Measurements from ENCODE around the gene ADGRV1. TPM values are rescaled to one million over a fixed set of nuclear protein-coding genes. Genes with fewer than 3 reads are reported as not detected.

The ADGRV1 gene
- total RNA-seq, 1 donor from 2014 or later: not detected

DNA sequence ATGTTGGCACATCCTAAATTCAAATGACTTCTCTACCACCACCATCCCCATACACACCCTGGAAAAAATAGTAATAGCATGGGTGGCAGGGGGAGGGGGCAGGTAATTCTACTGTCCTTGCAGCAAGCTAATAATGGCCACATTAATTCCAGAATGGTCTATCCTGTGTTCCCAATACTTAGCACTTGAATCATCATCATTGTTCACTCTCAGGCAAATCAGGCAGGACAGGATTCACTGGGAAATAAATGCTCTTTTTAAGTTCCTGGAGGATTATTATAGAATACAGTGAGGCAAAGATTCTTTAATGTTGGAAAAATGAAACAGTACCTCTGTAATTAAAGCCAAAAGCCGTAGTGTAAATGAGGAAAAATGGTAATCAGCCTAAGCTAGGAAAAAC, 570.0 kb downstream of the ADGRV1 start:
- no peak for DNase-seq
- Histone ChIP-seq H3K9me3 (replicated peaks) (no peaks in the 10 kb centered on the region), H3K4me1 (peaks cover 38% of the 10 kb centered on the region), H3K27me3 (ENCODE audit: low read depth) (no peaks in the 10 kb centered on the region), H3K4me3 (no peak overlapping the region), H3K36me3 (no peaks in the 10 kb centered on the region), H3K27ac (replicated peaks) (no peak overlapping the region)
- intact Hi-C loops (cut with micrococcal nuclease): no loop called here
- TF ChIP-seq, protein P1, sequence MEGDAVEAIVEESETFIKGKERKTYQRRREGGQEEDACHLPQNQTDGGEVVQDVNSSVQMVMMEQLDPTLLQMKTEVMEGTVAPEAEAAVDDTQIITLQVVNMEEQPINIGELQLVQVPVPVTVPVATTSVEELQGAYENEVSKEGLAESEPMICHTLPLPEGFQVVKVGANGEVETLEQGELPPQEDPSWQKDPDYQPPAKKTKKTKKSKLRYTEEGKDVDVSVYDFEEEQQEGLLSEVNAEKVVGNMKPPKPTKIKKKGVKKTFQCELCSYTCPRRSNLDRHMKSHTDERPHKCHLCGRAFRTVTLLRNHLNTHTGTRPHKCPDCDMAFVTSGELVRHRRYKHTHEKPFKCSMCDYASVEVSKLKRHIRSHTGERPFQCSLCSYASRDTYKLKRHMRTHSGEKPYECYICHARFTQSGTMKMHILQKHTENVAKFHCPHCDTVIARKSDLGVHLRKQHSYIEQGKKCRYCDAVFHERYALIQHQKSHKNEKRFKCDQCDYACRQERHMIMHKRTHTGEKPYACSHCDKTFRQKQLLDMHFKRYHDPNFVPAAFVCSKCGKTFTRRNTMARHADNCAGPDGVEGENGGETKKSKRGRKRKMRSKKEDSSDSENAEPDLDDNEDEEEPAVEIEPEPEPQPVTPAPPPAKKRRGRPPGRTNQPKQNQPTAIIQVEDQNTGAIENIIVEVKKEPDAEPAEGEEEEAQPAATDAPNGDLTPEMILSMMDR (IDR thresholded peaks at IDR 0.05; ENCODE audit: borderline replicate concordance): no peak

DNA sequence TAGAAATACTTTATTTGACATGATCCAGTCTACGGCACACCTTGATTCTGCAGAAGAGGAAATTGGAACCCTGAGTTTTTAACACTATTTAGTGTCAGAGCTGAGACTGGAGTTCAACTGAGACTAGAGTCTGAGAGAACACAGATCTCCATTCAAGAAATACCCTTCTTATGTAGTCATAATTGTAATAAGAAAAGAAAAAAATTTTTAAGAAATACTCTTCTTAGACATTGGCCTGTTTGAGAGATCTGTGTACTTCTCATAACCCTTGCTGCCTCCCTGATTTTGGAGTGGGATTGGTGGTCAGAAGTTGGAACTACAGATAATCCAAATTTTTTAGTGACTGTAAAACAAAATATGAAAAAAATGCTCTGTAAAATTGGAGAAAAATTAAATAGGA, 571.2 kb downstream of the ADGRV1 start:
- no peak overlapping the region for H3K4me3 ChIP-seq
- intact Hi-C loops (cut with micrococcal nuclease): no loop called here
- TF ChIP-seq, protein P1 (IDR thresholded peaks at IDR 0.05; ENCODE audit: borderline replicate concordance): no peak
- no peaks in the 10 kb centered on the region for H3K36me3 ChIP-seq
- DNase-seq: no peak
- no peaks in the 10 kb centered on the region for H3K27me3 ChIP-seq (ENCODE audit: low read depth)
- no peak overlapping the region for H3K27ac ChIP-seq (replicated peaks)
- no peaks in the 10 kb centered on the region for H3K9me3 ChIP-seq (replicated peaks)
- H3K4me1 ChIP-seq: peaks cover 26% of the 10 kb centered on the region

DNA sequence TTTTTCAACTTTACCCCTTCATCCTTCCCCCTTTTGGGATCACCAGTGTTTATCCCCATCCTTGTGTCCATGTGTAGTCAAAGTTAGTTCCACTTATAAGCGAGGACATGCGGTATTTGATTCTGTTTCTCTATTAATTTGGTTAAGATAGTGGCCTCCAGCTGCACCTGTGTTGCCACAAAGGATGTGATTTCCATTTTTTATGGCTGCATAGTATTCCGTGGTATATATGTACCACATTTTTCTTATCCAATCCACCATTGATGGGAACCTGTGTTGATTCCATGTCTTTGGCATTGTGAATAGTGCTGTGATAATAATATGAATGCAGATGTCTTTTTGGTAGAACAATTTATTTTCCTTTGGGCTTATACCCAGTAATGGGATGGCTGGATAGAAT, 572.2 kb downstream of the ADGRV1 start:
- Histone ChIP-seq H3K4me1 (peaks cover 16% of the 10 kb centered on the region), H3K27ac (replicated peaks) (no peak overlapping the region), H3K36me3 (no peaks in the 10 kb centered on the region), H3K4me3 (no peak overlapping the region), H3K27me3 (ENCODE audit: low read depth) (no peaks in the 10 kb centered on the region), H3K9me3 (replicated peaks) (no peaks in the 10 kb centered on the region)
- intact Hi-C loops (cut with micrococcal nuclease): no loop called here
- no peak for DNase-seq
- TF ChIP-seq, protein P1 (IDR thresholded peaks at IDR 0.05; ENCODE audit: borderline replicate concordance): no peak

DNA sequence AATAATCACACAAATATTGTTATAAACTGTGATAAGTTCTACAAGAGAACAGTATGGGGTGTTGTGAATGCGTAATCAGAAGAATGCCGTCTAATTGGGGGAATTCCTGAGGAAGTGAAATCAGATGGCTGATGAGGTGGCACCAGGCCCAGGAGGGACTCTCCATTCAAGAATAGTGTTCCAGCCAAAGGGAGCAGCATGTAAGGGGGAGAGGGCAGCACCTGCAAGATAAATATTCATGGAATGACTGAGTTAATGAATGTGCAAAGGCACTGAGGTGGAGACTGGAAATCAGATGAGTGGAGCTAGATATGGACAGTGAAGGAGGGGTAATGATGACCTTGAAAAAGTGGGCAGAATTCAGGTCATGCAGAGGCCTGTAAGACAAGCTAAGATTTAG, 574.0 kb downstream of the ADGRV1 start:
- Histone ChIP-seq H3K9me3 (replicated peaks) (no peaks in the 10 kb centered on the region), H3K4me3 (no peak overlapping the region), H3K27ac (replicated peaks) (no peak overlapping the region), H3K4me1 (no peaks in the 10 kb centered on the region), H3K36me3 (no peaks in the 10 kb centered on the region), H3K27me3 (ENCODE audit: low read depth) (no peaks in the 10 kb centered on the region)
- TF ChIP-seq, protein P1 (IDR thresholded peaks at IDR 0.05; ENCODE audit: borderline replicate concordance): no peak
- DNase-seq: no peak
- intact Hi-C loops (cut with micrococcal nuclease): no loop called here

DNA sequence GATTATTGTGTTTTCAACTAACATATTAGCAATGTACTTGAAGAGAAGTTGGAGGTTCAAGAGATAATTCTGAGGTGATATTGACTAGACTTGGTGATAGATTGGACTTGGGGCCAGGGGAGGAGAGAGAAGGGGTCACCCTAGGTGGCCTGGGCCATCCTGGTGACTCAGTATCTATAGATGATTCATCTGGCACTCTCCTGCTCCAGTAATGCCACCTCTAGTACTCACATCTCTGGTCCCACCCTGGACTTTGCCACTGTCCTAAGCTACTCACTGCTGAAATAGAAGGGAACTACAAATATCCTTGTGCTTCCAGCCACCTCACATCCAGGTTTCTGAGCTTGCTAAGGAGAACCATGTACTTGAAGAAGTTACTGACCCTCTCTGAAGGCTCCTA, 574.6 kb downstream of the ADGRV1 start:
- Histone ChIP-seq H3K36me3 (no peaks in the 10 kb centered on the region), H3K9me3 (replicated peaks) (no peaks in the 10 kb centered on the region), H3K27me3 (ENCODE audit: low read depth) (no peaks in the 10 kb centered on the region), H3K27ac (replicated peaks) (no peak overlapping the region), H3K4me1 (no peaks in the 10 kb centered on the region), H3K4me3 (no peak overlapping the region)
- intact Hi-C loops (cut with micrococcal nuclease): no loop called here
- TF ChIP-seq, protein P1 (IDR thresholded peaks at IDR 0.05; ENCODE audit: borderline replicate concordance): no peak
- DNase-seq: no peak

Data from left ventricle myocardium inferior (tissue), 1 donor.